Lower leg skin (tissue), 3 donors: ENCODE data around the gene CREBBP.

ENCODE experiments used
- CTCF ChIP-seq, 3 donors: fragments of 450-650 bp; IDR thresholded peaks; one replicate each; pipeline ENCODE4 v1.5.1; 2016; ENCODE audit warnings: antibody characterized with exemption in 3 of 3, mild to moderate bottlenecking in 3 of 3, moderate library complexity in 2 of 3
- POLR2A ChIP-seq, 2 donors: fragments of 450-650 bp; IDR thresholded peaks; one replicate each; pipeline ENCODE4 v1.6.1; 2016 to 2017; ENCODE audit warnings: antibody characterized with exemption in 2 of 2, mild to moderate bottlenecking in 1 of 2, moderate library complexity in 1 of 2

DNA sequence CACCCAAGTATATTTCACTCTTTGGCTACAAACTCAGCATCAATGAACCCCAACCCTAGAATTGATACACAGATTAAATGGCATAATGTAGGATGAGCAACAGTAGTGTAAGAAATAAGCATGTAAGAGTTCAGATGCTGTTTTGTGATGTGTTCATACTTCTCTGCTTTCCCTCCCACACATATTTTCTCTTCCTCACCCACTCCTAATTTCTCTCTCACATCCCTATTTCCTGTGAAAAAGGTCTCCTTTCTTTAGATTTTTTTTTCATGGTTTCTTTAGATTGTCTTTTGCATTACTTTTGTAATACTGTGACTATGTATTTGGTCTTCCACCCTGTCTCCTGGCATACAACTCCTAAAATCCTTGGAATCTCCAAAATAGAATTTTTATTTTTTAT is 21.7 kb downstream of the CREBBP start:
- TF ChIP-seq CTCF (IDR thresholded peaks at IDR 0.05) (no peak), POLR2A (IDR thresholded peaks at IDR 0.05) (no peak)
